Peyer's patch (tissue), 4 donors: Measurements from ENCODE around the gene PKIG.

Experiments used
- CTCF ChIP-seq, 6 experiments: fragments of 450-650 bp in 4 of 6; fragments of 200-600 bp in 2 of 6; sonication (generic) in 1 of 6; IDR thresholded peaks; one replicate each; pipeline ENCODE4 v1.5.1; 2017 to 2019; ENCODE audit warnings: antibody characterized with exemption in 6 of 6, mild to moderate bottlenecking in 3 of 6, moderate library complexity in 1 of 6
- POLR2A ChIP-seq, 2 donors: fragments of 450-650 bp; IDR thresholded peaks; one replicate each; pipeline ENCODE4 v1.5.1; 2017; ENCODE audit warnings: antibody characterized with exemption in 2 of 2, mild to moderate bottlenecking in 2 of 2, moderate library complexity in 2 of 2

GRCh38 chr20:44615169-44615791 is 32.9 kb downstream of the PKIG start:
- TF ChIP-seq POLR2A (IDR thresholded peaks at IDR 0.05): no peak
- TF ChIP-seq CTCF (IDR thresholded peaks at IDR 0.05): no peak
